WI38 (cell line): ENCODE measurements around the gene MYOM1.
"Not testable (repeated sequence)": the region's sequence is repeated elsewhere in the genome, so short reads cannot be mapped to it uniquely, and the experiment has no call there.

Source experiments
- H3K4me3 ChIP-seq: 2 replicates; pipeline ENCODE4 v1.5.1; 2011; ENCODE audit warnings: low read depth, mild to moderate bottlenecking, control low read depth, low read length
- CTCF ChIP-seq: IDR thresholded peaks from 2 replicates; pipeline ENCODE4 v1.5.1; 2012; ENCODE audit warnings: low read depth, mild to moderate bottlenecking, control low read depth, low read length

The MYOM1 gene

DNA sequence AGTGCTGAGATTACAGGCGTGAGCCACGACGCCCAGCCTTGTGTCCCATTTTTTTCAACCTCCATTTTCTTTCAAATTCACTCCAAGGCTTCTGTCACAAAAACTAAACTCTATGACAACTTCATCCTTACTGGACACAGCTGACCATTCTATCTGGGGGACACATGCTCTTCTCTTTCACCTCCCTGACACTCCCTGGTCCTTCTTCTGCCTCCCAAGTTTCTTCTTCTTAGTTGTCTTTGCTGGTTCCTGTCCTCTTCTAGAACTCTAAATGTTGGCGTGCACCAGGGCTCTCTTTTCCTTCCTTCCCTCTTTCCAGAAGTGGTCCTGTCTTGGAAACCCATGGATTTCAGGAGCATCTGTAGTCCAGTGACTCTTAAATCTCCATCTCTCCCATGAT, 166.7 kb downstream of the MYOM1 start:
- no peak for TF ChIP-seq CTCF

GRCh38 chr18:3052411-3052758, 167.4 kb downstream of the MYOM1 start:
- H3K4me3 ChIP-seq = no peak overlapping the region
- TF ChIP-seq CTCF = no peak

More for the DNA sequence above, 166.7 kb downstream of the MYOM1 start:
- no peak overlapping the region for H3K4me3 ChIP-seq

GRCh38 chr18:3051718-3052410, 167.9 kb downstream of the MYOM1 start:
- no peak for TF ChIP-seq CTCF
- no peak overlapping the region for H3K4me3 ChIP-seq

GRCh38 chr18:3049897-3050454, 169.8 kb downstream of the MYOM1 start:
- H3K4me3 ChIP-seq = not testable (repeated sequence)

DNA sequence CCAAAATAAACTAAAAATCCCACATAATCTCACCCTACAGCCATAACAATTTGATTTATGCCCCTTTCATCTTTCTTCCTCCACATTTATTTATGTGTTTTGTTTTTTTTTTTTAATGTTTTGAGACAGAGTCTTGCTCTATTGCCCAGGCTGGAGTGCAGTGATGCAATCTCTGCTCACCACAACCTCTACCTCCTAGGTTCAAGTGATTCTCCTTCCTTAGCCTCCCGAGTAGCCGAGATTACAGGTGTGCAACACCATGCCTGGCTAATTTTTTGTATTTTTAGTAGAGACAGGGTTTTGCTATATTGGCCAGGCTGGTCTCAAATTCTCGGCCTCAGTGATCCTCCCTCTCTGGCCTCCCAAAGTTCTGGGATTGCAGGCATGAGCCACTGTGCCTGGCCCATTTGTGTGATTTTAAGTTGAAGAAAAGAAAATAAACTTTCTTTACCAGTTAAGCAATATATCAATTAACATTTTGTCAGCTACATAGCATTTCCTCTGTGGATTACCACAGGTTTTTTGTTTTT, 170.9 kb downstream of the MYOM1 start:
- TF ChIP-seq CTCF = no peak
- H3K4me3 ChIP-seq = no peak overlapping the region

- H3K4me3 ChIP-seq = no peak overlapping the region
- TF ChIP-seq CTCF = no peak
Observed at GRCh38 chr18:3048121-3048520, 171.6 kb downstream of the MYOM1 start.

DNA sequence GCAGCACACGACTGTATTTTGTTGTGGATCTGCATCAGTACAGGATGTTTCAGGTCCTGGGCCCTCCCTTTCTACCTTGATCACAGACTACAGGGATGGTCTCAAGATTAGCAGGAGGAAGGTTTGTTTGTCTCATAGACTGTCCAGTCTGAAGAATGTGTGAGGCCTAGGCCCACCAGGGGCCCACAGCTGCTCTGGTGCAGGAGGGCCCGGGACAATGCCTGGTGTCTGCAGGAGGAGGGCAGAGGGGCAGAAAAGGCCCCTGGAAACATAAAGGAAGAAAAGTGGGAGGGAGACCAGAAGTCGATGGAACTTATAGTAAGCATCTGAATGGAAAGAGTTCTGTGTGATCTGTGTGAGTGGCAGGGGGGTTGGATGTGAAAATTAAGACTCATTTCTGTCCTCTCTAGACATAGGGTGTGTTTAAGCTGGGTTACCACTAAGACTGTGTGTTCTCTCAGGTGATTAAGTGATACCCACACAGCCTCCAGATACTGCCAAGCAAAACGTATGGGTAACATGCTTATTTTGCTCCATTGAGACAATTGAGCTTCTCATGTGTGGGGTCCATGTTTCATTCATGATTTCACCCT, 173.5 kb downstream of the MYOM1 start:
- H3K4me3 ChIP-seq = no peak overlapping the region
- no peak for TF ChIP-seq CTCF
